Nephron (organoid): Measurements from ENCODE around the gene TMEM238.

Experiments
- H3K27ac Mint-ChIP-seq, 3 experiments: 2 replicates each; pipeline ENCODE4 v1.8.0; 2020; ENCODE audit warnings: mixed read lengths in 3 of 3, mild to moderate bottlenecking in 2 of 3, moderate library complexity in 1 of 3
- H3K27me3 Mint-ChIP-seq: 2 replicates; pipeline ENCODE4 v1.8.0; 2021; ENCODE audit warnings: low read depth, mild to moderate bottlenecking, moderate library complexity, mixed read lengths
- H3K36me3 Mint-ChIP-seq: 2 replicates; pipeline ENCODE4 v1.8.0; 2020; ENCODE audit warnings: low read depth, mixed read lengths
- H3K4me1 Mint-ChIP-seq: 2 replicates; pipeline ENCODE4 v1.8.0; 2020; ENCODE audit warnings: mixed read lengths
- H3K4me3 Mint-ChIP-seq, 3 experiments: 2 replicates each; pipeline ENCODE4 v1.8.0; 2020; ENCODE audit warnings: mild to moderate bottlenecking in 3 of 3, mixed read lengths in 3 of 3, moderate library complexity in 2 of 3
- H3K9me3 Mint-ChIP-seq: 2 replicates; pipeline ENCODE4 v1.8.0; 2020; ENCODE audit warnings: mixed read lengths
- TF ChIP-seq, protein P1 (sequence below), 3 experiments: fragments of 200-600 bp; sonication (generic); IDR thresholded peaks; one replicate each; pipeline ENCODE4 v1.5.0; 2021; ENCODE audit warnings: antibody characterized with exemption in 3 of 3; ENCODE audit not compliant: unreplicated experiment in 3 of 3

TMEM238 gene

GRCh38 chr19:55352549-55353145, 31.4 kb downstream of the TMEM238 start:
- Mint-ChIP-seq H3K27me3 (peaks cover 71% of the 10 kb centered on the region), H3K4me3 (peak overlapping the region; percentile 44 to 81 (median 45)), H3K4me1 (peaks cover 18% of the 10 kb centered on the region), H3K36me3 (peaks cover 3% of the 10 kb centered on the region), H3K27ac (no peak overlapping the region), H3K9me3 (no peaks in the 10 kb centered on the region)
- TF ChIP-seq, protein P1, sequence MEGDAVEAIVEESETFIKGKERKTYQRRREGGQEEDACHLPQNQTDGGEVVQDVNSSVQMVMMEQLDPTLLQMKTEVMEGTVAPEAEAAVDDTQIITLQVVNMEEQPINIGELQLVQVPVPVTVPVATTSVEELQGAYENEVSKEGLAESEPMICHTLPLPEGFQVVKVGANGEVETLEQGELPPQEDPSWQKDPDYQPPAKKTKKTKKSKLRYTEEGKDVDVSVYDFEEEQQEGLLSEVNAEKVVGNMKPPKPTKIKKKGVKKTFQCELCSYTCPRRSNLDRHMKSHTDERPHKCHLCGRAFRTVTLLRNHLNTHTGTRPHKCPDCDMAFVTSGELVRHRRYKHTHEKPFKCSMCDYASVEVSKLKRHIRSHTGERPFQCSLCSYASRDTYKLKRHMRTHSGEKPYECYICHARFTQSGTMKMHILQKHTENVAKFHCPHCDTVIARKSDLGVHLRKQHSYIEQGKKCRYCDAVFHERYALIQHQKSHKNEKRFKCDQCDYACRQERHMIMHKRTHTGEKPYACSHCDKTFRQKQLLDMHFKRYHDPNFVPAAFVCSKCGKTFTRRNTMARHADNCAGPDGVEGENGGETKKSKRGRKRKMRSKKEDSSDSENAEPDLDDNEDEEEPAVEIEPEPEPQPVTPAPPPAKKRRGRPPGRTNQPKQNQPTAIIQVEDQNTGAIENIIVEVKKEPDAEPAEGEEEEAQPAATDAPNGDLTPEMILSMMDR (IDR thresholded peaks at IDR 0.05; ENCODE audit: unreplicated experiment in 3 of 3), result no peak

DNA sequence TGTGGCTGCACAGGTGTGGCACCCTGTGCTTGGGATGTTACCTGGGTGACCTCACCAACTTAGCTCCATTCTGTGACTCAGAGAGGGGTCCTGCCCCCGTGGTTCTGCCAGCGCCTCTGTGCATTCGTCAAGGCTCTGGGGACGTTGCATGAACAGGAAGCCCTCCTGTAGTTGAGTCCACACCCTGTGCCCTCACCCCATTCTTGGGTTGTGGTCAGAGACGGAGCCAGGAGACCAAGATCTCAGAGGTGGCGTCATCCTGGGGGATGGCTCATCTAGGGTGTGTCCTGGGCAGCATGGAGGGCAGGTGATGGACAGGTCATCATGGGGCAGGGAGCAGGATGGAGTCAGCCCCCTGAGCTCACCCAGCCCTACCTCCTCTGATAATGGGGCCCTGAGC, 32.1 kb downstream of the TMEM238 start:
- Mint-ChIP-seq H3K27ac (no peak overlapping the region), H3K27me3 (peaks cover 66% of the 10 kb centered on the region), H3K9me3 (no peaks in the 10 kb centered on the region), H3K4me3 (peak overlapping the region in 2 of 3 experiments; percentile 30 to 61), H3K36me3 (peaks cover 3% of the 10 kb centered on the region), H3K4me1 (peaks cover 18% of the 10 kb centered on the region)
- TF ChIP-seq, protein P1 (IDR thresholded peaks at IDR 0.05; ENCODE audit: unreplicated experiment in 3 of 3), result no peak

- H3K4me1 Mint-ChIP-seq, result peaks cover 22% of the 10 kb centered on the region
- H3K4me3 Mint-ChIP-seq, result peak overlapping the region in 2 of 3 experiments; percentile 25 to 61
- TF ChIP-seq, protein P1 (IDR thresholded peaks at IDR 0.05; ENCODE audit: unreplicated experiment in 3 of 3), result no peak
- peaks cover 54% of the 10 kb centered on the region for H3K27me3 Mint-ChIP-seq
- peak overlapping the region in 1 of 3 experiments; percentile 36 for H3K27ac Mint-ChIP-seq
- peaks cover 3% of the 10 kb centered on the region for H3K36me3 Mint-ChIP-seq
- H3K9me3 Mint-ChIP-seq, result no peaks in the 10 kb centered on the region
Observed at GRCh38 chr19:55350620-55351315, 33.3 kb downstream of the TMEM238 start.

GRCh38 chr19:55348317-55349034, 35.6 kb downstream of the TMEM238 start:
- Mint-ChIP-seq H3K4me3 (peak overlapping the region in 2 of 3 experiments; percentile 28 to 61), H3K9me3 (no peaks in the 10 kb centered on the region)

GRCh38 chr19:55347442-55348009, 36.6 kb downstream of the TMEM238 start:
- Mint-ChIP-seq H3K36me3 (peaks cover 13% of the 10 kb centered on the region), H3K9me3 (no peaks in the 10 kb centered on the region), H3K27ac (peak overlapping the region in 2 of 3 experiments; percentile 37 to 80), H3K4me1 (peaks cover 30% of the 10 kb centered on the region), H3K4me3 (peak overlapping the region in 1 of 3 experiments; percentile 38), H3K27me3 (peaks cover 26% of the 10 kb centered on the region)
- TF ChIP-seq, protein P1 (IDR thresholded peaks at IDR 0.05; ENCODE audit: unreplicated experiment in 3 of 3), result no peak

More at GRCh38 chr19:55348317-55349034, 35.6 kb downstream of the TMEM238 start:
- TF ChIP-seq, protein P1 (IDR thresholded peaks at IDR 0.05; ENCODE audit: unreplicated experiment in 3 of 3), result no peak
- Mint-ChIP-seq H3K4me1 (peaks cover 30% of the 10 kb centered on the region), H3K27ac (peak overlapping the region in 2 of 3 experiments; percentile 37 to 80), H3K27me3 (peaks cover 36% of the 10 kb centered on the region), H3K36me3 (peaks cover 7% of the 10 kb centered on the region)
